Measurements from ENCODE around the gene ARID5A.

The ARID5A gene

GRCh38 chr2:96506907-96507240 lies 29.7 kb upstream of the ARID5A start:
- DNase-seq (ENCODE audit: low spot score): no peak

- peak; percentile 80 for DNase-seq (ENCODE audit: low spot score)
These were observed 28.5 kb upstream of the ARID5A start for GRCh38 chr2:96507957-96508520.

GRCh38 chr2:96508521-96509113 lies 27.9 kb upstream of the ARID5A start:
- DNase-seq (ENCODE audit: low spot score): no peak

GRCh38 chr2:96509114-96509846 lies 27.3 kb upstream of the ARID5A start:
- DNase-seq (ENCODE audit: low spot score): peak; percentile 93

GRCh38 chr2:96509847-96510230 lies 26.7 kb upstream of the ARID5A start:
- no peak for DNase-seq (ENCODE audit: low spot score)

GRCh38 chr2:96510931-96511595 lies 25.5 kb upstream of the ARID5A start:
- no peak for DNase-seq (ENCODE audit: low spot score)

GRCh38 chr2:96511851-96512250 lies 24.7 kb upstream of the ARID5A start:
- no peak for DNase-seq (ENCODE audit: low spot score)

GRCh38 chr2:96512341-96512740 lies 24.2 kb upstream of the ARID5A start:
- DNase-seq (ENCODE audit: low spot score): no peak

- no peak for DNase-seq (ENCODE audit: low spot score)
These were observed 22.0 kb upstream of the ARID5A start for GRCh38 chr2:96514521-96514920.

- no peak for DNase-seq (ENCODE audit: low spot score)
These were observed 19.5 kb upstream of the ARID5A start for GRCh38 chr2:96517079-96517478.

- DNase-seq (ENCODE audit: low spot score): no peak
These were observed 16.3 kb upstream of the ARID5A start for GRCh38 chr2:96520231-96520630.

- no peak for DNase-seq (ENCODE audit: low spot score)
These were observed 15.9 kb upstream of the ARID5A start for GRCh38 chr2:96520697-96521096.

GRCh38 chr2:96521219-96521618 lies 15.3 kb upstream of the ARID5A start:
- DNase-seq (ENCODE audit: low spot score): no peak

GRCh38 chr2:96522304-96523203 lies 14.0 kb upstream of the ARID5A start:
- DNase-seq (ENCODE audit: low spot score): no peak

GRCh38 chr2:96523659-96524481 lies 12.7 kb upstream of the ARID5A start:
- DNase-seq (ENCODE audit: low spot score): no peak

GRCh38 chr2:96524482-96525210 lies 11.9 kb upstream of the ARID5A start:
- DNase-seq (ENCODE audit: low spot score): no peak

GRCh38 chr2:96525211-96525507 lies 11.4 kb upstream of the ARID5A start:
- DNase-seq (ENCODE audit: low spot score): no peak

GRCh38 chr2:96526101-96526591 lies 10.4 kb upstream of the ARID5A start:
- no peak for DNase-seq (ENCODE audit: low spot score)

- DNase-seq (ENCODE audit: low spot score): no peak
These were observed 9.8 kb upstream of the ARID5A start for GRCh38 chr2:96526615-96527285.
